GM19463 (cell line): Measurements from ENCODE around the gene PCK2.

ENCODE experiments used
- ATAC-seq: cut with Tn5 transposase; IDR thresholded peaks from one replicate; pipeline ENCODE4 v1.9.1; 2021; ENCODE audit warnings: mild to moderate bottlenecking, moderate library complexity; ENCODE audit not compliant: unreplicated experiment

Gene PCK2

DNA sequence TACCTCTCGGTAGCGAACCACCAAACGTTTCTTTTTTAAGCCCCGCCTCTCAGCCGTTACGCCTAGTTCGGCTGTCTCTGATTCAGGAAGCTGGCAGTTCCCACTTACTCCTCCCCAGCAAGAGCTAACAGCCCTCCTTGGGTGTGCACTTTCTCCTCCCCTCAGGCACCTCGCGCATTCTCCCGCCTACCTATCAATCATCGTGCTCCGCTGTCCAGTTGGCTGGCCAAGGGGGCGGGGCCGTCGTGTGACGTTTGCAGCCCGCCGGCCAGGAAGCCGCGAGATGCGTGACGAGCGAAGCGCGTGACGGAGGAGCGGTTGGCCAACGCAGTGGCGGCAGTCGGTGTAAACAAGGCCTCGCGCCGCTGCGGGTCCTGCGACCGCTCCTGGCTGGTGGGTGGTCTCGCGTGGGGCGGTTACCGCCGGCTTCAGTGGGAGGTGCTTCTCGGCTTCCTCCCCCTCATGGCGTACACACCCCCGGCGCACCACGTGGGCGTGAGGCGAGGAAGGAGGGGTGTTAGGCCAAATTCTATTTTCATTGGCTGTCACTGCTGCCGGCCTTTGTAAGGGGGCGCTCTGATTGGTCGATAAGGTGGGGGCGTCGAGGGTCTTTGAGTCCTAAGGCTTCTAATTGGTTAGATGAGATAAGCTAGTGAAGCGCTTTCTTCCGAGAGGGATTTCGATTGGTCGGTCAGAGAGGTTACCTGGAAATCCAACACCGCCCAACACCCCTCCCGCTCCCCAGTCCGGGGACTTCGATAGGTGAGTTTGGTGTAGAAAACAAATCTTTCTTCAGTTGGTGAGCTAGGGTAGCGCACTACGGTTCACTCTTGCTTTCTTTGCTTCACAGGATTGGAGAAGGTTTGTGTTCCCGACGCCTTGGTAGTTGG, 20.7 kb downstream of the PCK2 start, which contains the start of the genes DCAF11 and NRL:
Gene DCAF11, plus strand, starts transcription at position 246 of the 890 bp plus-strand sequence. CDS start 818 bp downstream, outside the sequence.
Gene NRL, minus strand, starts transcription at position 418 of the 890 bp plus-strand sequence. CDS start 32,101 bp downstream, outside the sequence.
- ATAC-seq, result peak; percentile 80

- ATAC-seq, result no peak
These were observed 21.5 kb downstream of the PCK2 start for GRCh38 chr14:24115422-24116127.

DNA sequence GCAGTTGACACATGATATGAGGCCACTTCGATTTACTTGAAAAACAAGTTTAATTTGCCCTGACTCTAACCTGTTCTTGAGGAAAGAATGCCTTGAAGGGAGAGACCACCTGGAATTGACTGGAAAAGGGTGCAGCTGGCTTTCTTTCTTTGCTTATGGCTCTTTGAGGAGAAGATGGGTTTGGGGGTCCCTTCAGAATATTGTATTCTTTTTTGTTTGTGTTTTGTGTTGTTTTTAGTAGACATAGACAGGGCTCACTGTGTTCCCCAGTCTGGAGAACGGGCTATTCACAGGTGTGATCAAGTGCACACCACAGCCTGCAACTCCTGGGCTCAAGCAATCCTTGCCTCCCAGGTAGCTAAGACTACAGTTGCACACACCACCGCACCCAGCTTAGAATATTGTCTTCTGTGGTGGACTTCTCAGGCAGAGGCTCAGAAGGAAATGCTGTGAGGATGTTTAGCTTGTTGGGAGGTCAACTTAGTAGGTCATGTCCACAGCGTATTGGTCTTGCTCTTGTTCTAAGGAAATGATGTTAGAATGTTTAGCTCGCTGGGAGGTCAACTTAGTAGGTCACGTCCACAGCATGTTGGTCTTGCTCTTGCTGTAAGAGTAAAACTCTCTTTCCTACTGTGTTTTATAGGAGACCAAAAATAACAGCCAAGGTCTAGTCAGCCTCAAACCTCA, 22.2 kb downstream of the PCK2 start:
- no peak for ATAC-seq

DNA sequence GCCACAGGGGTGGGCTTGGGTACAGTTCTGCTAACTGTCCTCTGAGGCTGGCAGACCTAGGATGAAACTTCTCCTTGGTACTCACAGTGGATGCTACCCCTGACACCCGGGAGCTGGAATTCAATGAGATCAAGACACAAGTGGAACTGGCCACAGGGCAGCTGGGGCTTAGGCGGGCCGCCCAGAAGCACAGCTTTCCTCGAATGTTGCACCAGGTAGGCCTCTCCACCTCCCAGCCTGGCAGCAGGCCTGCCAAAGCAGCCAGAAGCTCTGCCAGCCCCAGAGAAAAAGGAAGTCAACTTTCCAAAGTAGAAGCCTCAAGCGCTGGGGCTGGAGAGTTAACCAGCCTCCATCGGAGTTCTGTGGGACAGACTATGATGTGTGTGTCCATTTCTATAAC, 23.1 kb downstream of the PCK2 start:
- ATAC-seq, result no peak

- no peak for ATAC-seq
These were observed 25.6 kb downstream of the PCK2 start for GRCh38 chr14:24119691-24120090.

GRCh38 chr14:24121210-24121609, 27.1 kb downstream of the PCK2 start:
- no peak for ATAC-seq

DNA sequence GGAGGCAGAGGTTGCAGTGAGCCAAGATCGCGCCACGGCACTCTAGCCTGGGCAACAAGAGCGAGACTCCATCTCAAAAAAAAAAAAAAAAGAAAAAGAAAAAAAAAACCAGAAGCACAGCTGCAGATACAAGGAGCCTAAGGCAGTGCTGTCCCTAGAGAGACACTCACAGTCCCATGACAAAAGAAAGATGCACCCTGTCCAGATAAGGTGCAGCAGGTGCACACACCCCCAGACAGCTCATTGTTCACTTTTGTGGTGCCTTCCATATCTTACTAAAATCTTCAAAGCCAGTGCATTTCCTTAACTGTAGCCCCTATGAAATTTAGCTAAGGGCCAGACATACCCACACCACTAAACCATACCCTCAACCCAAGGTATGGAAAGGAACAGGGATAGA, 28.3 kb downstream of the PCK2 start:
- ATAC-seq, result no peak

DNA sequence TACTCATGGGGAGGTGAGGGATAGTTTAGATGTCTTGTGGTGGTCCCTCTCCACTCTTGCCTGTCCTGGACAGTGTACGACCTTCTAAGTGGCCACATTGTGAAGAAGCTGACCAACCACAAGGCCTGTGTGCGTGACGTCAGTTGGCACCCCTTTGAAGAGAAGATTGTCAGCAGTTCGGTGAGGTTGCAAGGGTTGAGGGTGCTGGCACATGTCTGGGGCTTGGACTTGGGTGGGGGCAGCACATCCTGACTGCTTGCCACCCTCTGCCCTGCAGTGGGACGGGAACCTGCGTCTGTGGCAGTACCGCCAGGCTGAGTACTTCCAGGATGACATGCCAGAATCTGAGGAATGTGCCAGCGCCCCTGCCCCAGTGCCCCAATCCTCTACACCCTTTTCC, 28.8 kb downstream of the PCK2 start:
- ATAC-seq, result no peak

GRCh38 chr14:24123424-24124417, 29.6 kb downstream of the PCK2 start:
- peak; percentile 72 for ATAC-seq

DNA sequence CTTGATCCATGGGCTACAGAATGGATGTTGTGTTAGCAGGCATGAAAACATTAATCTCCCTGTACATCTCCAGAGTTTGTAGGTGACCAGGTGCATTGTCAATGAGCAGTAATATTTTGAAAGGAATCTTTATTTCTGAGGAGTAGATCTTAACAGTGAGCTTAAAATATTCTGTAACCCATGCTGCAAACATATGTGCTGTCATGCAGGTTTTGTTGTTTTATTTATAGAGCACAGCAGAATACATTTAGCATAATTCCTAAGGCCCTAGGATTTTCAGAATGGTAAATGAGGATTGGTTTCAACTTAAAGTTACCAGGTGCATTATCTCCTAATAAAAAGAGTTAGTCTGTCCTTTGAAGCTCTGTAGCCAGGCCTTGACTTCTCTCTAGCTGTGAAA, 32.8 kb downstream of the PCK2 start:
- no peak for ATAC-seq

DNA sequence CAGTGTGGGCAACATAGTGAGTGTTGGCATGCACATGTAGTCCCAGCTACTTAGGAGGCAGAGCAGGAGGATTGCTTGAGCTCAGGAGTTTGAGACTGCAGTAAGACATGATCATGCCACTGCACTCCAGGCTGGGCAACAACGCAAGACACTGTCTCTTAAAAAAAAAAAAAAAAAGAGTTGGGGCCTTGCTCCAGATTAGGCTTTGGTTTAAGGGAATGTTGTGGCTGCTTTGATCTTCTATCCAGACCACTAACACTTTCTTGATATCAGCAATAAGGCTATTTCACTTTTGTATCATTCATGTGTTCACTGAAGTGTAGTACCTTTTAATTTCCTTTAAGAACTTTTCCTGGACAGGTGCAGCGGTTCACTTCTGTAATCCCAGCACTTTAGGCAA, 33.6 kb downstream of the PCK2 start:
- ATAC-seq, result no peak

DNA sequence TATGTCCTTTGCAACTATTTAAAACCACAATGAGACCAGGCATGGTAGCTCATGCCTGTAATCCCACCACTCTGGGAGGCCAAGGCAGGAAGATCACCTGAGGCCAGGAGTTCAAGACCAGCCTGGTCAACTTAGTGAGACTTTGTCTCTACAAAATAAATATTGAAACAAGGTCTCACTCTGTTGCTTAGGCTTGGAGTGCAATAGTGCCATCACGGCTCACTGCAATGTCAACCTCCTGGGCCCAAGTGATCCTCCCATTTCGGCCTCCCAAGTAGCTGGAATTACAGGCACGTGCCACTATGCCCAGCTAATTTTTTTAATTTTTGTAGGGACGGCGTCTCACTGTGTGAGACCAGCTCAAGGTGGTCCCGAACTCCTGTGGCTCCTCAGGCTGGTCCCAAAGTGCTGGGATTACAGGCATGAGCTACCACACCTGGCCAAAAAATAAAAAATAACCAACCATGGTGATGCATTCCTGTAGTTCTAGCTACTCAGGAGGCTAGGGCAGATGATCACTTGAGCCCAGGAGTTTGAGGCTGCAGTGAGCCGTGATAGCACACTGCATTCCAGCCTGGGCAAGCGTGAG, 35.4 kb downstream of the PCK2 start:
- no peak for ATAC-seq

GRCh38 chr14:24130380-24130716, 36.2 kb downstream of the PCK2 start, which contains the start of gene FITM1:
TSS of gene FITM1 (plus strand) at chr14:24130659. CDS start at chr14:24131564, 905 bp downstream.
- no peak for ATAC-seq

GRCh38 chr14:24130717-24131548, 36.8 kb downstream of the PCK2 start:
- ATAC-seq, result no peak

DNA sequence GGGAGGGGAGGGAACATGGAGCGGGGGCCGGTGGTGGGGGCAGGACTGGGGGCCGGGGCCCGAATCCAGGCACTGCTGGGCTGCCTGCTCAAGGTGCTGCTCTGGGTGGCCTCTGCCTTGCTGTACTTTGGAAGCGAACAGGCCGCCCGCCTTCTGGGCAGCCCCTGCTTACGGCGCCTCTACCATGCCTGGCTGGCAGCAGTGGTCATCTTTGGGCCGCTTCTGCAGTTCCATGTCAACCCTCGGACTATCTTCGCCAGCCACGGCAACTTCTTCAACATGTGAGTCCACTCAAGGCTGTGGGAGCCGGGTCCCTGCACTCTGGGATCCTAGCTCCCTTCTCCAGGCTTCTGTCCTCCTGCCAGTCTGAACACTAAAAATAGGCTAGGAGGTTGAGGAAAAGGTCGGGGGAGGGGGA, 37.4 kb downstream of the PCK2 start:
- ATAC-seq, result no peak

- ATAC-seq, result no peak
These were observed 38.1 kb downstream of the PCK2 start for GRCh38 chr14:24132061-24132685.

DNA sequence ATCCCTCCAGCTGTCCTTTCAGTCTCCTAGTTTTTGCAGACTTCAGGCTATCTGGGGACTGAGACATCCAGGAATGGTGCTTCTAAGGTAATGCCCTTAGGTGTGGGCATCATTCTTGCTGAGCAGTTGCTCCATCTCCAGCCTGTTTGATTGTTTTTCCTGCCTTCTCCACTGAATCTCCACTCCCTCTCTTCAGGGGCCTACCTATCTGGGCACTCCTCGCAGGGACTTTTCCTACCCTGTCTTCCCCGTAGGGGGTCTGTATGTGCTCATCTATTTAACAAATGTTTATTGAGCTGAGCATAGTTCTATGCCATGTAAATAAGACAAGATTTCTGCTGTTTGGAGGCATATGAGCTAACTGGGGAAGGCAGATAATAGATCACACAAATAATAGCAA, 38.9 kb downstream of the PCK2 start:
- ATAC-seq, result no peak

- ATAC-seq, result no peak
These were observed 39.6 kb downstream of the PCK2 start for GRCh38 chr14:24133735-24134134.

- no peak for ATAC-seq
These were observed 41.4 kb downstream of the PCK2 start for GRCh38 chr14:24135584-24135833.
